Measurements from ENCODE around the gene TUB. TPM values are rescaled to one million over a fixed set of nuclear protein-coding genes. Genes with fewer than 3 reads are reported as not detected.

TUB gene
- total RNA-seq, result 14.0 and 14.5 TPM in 2 replicates

GRCh38 chr11:8080674-8081590 lies at the start of gene TUB:
TSS of gene TUB (plus strand) at chr11:8081211. CDS start at chr11:8081511, 300 bp downstream.

Other genes starting within 250 kb of the TUB start
- under 0.01 TPM in 2 replicates for gene OR10A6, start 149.9 kb upstream of the TUB start, total RNA-seq
- 0.13 and 0.32 TPM in 2 replicates for gene OR10A3, start 139.5 kb upstream of the TUB start, total RNA-seq
- gene NLRP10, start 115.8 kb upstream of the TUB start, total RNA-seq, result 11.2 and 12.0 TPM in 2 replicates
- 316 and 514 TPM in 2 replicates for gene EIF3F, start 93.9 kb upstream of the TUB start, total RNA-seq
- 1.2 and 1.6 TPM in 2 replicates for gene RIC3, start 87.8 kb downstream of the TUB start, total RNA-seq
- not detected in 2 replicates for gene LMO1, start 182.7 kb downstream of the TUB start, total RNA-seq